ENCODE results near the gene LYPD6B.

LYPD6B gene

DNA sequence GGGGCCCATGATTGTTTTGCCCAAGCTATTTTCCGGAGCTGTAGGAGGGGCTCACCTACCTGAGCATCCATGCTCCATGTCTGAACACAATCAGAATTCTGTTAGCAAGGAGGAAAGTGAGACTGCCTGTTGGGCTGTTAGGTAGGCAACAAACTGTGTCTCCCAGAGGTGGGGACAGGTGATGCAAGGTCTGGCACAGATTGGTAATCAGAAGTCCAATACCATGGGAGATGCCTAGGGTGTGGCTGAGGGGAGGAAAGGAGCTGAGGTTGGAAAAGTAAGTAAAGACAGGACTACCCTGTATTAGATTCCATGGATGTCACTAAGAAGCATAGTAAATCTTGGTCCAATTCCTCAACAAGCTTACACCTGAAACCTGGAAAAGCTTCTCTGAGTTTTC is 3.0 kb downstream of the LYPD6B start:
- no peak for DNase-seq (ENCODE audit: extremely low read depth, low read depth)
- TF ChIP-seq, protein P1, sequence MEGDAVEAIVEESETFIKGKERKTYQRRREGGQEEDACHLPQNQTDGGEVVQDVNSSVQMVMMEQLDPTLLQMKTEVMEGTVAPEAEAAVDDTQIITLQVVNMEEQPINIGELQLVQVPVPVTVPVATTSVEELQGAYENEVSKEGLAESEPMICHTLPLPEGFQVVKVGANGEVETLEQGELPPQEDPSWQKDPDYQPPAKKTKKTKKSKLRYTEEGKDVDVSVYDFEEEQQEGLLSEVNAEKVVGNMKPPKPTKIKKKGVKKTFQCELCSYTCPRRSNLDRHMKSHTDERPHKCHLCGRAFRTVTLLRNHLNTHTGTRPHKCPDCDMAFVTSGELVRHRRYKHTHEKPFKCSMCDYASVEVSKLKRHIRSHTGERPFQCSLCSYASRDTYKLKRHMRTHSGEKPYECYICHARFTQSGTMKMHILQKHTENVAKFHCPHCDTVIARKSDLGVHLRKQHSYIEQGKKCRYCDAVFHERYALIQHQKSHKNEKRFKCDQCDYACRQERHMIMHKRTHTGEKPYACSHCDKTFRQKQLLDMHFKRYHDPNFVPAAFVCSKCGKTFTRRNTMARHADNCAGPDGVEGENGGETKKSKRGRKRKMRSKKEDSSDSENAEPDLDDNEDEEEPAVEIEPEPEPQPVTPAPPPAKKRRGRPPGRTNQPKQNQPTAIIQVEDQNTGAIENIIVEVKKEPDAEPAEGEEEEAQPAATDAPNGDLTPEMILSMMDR (IDR thresholded peaks at IDR 0.05; ENCODE audit: low read depth, low read length) = no peak

DNA sequence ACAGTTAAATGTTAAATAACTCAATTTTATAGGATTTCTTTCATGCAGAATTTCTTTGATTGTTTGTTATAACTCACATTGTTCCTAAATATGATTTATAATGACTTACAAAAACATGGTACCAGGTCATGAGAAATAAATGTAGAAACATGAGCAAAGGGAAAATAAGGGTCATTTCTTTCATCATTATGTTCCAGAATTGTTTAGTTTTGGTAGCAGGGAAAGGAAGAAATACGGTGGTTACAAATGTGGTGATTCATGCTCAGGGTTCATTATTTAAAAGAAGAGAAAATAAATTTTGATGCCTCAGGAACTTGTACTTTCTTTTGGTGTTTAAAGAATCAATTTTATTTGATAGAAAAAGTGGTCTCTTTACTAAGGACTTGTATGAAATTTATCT is 4.4 kb downstream of the LYPD6B start:
- DNase-seq (ENCODE audit: extremely low read depth, low read depth) = no peak
- TF ChIP-seq, protein P1 (IDR thresholded peaks at IDR 0.05; ENCODE audit: low read depth, low read length) = no peak

DNA sequence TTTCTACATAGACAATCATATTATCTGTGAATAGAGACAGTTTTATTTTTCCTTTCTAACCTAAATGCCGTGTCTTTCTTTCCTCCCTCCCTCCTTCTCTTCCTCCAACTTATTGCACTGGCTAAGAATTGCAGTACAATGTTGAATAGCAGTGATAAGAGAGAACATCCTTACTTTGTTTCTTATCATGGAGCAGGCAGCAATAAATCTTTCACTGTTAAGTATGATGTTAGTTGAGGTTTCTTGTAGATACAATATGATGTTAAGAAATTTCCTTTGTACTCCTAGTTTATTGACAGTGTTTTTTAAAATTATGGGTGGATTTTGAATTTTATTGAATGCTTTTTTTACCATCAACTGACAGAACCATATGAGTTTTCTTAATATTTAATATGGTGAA is 6.0 kb downstream of the LYPD6B start:
- TF ChIP-seq, protein P1 (IDR thresholded peaks at IDR 0.05; ENCODE audit: low read depth, low read length) = no peak
- no peak for DNase-seq (ENCODE audit: extremely low read depth, low read depth)

DNA sequence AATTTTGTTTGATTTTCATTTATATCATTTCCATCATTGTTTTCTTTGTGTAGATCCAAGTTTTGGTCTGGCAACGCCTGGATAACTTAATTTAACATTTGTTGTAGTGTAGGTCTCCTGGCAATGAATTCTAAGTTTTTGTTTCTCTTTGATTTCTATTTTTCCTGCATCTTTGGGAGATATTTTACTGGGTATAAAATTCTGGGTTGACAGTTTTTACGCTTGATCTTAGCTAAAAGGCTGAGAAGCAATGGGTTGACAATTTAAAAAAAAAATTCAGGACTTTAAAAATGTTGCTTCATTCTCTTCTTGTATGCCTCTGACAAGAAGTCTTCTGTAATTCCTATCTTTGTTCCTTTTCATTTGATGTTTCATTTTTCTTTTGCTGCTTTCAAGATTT is 8.6 kb downstream of the LYPD6B start:
- no peak for DNase-seq (ENCODE audit: extremely low read depth, low read depth)
- TF ChIP-seq, protein P1 (IDR thresholded peaks at IDR 0.05; ENCODE audit: low read depth, low read length) = no peak

DNA sequence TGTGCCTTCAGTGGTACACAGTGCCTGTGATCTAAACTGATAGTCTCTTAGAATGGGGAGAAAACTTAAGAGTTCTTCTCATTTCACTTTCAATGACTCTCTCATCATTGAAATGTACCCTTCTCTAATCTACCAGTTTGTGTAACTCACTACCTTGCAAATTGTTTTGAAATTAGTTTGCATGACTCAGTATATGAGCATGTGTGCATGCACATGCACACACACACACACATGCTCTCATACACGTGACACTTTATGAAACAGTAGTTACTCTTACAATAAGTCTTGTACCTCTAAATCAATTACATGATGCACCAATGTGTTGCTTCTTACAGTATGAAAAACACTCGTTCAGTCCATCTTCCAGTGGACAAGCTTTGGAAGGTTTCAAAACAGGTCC is 10.6 kb downstream of the LYPD6B start:
- no peak for DNase-seq (ENCODE audit: extremely low read depth, low read depth)
- TF ChIP-seq, protein P1 (IDR thresholded peaks at IDR 0.05; ENCODE audit: low read depth, low read length) = no peak

DNA sequence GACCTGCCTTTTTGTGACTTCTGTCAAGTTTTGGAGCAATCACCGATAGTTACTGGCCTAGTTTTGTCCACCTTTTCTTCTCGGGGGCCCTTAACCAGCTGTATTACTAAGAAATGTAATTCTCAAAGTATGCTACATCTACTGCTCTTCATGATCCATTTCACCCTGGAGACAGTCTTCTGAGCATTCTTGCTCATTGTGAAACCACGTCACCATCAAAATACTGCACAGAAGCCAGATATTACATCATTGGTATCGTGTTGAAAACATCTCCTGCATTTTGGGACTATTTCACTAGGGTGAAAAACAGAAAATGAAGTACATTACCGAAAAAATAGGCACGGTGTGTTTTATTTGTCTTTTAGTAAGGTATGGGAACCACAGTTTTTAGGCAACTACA is 11.7 kb downstream of the LYPD6B start:
- no peak for DNase-seq (ENCODE audit: extremely low read depth, low read depth)
- TF ChIP-seq, protein P1 (IDR thresholded peaks at IDR 0.05; ENCODE audit: low read depth, low read length) = no peak

DNA sequence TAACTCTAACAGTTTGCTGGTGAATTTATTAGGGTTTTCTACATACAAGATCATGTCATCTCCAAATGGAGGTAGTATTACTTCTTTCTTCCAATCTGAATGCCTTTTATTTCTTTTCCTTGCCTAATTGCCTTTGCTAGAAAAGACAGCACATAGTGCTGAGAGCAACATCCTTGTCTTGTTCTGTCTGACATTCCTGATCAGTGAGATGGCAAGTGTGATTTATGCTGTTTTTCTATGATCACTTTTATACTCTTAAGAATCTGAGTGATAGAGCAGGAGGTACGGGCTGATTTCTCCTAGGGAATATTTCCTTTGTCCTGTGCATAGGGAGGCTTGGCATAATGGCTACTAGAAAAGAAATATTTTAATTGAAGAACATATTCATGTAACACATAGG is 17.3 kb downstream of the LYPD6B start:
- TF ChIP-seq, protein P1 (IDR thresholded peaks at IDR 0.05; ENCODE audit: low read depth, low read length) = no peak
- no peak for DNase-seq (ENCODE audit: extremely low read depth, low read depth)

Data from AG09319 (cell line).